Cardiac fibroblast (primary cell): ENCODE data around the gene BTN2A1.
A peak's percentile ranks its signal among the peaks of the same experiment; 100 is the strongest.
"Not testable (repeated sequence)": the region's sequence is repeated elsewhere in the genome, so short reads cannot be mapped to it uniquely, and the experiment has no call there.

Experiments used
- DNase-seq, 2 donors: peaks; one replicate each; pipeline versions ENCODE4 v3.0.0 to v3.0.0-alpha.2; 2010; ENCODE audit warnings: low read depth in 2 of 2
- H3K4me3 ChIP-seq, 2 donors: replicated peaks in 1 of 2; 1 replicate in 1 of 2; 2 replicates in 1 of 2; pipeline ENCODE4 v1.5.1; 2011; ENCODE audit warnings: low read depth in 2 of 2, low read length in 2 of 2, mild to moderate bottlenecking in 2 of 2, moderate library complexity in 1 of 2
- TF ChIP-seq, protein P1 (sequence below): IDR thresholded peaks from one replicate; pipeline ENCODE4 v1.5.1; 2011; ENCODE audit warnings: low read depth, mild to moderate bottlenecking, low read length, inconsistent platforms

Gene BTN2A1

GRCh38 chr6:26457264-26457805 is 420 bp upstream of the BTN2A1 start:
- TF ChIP-seq, protein P1, sequence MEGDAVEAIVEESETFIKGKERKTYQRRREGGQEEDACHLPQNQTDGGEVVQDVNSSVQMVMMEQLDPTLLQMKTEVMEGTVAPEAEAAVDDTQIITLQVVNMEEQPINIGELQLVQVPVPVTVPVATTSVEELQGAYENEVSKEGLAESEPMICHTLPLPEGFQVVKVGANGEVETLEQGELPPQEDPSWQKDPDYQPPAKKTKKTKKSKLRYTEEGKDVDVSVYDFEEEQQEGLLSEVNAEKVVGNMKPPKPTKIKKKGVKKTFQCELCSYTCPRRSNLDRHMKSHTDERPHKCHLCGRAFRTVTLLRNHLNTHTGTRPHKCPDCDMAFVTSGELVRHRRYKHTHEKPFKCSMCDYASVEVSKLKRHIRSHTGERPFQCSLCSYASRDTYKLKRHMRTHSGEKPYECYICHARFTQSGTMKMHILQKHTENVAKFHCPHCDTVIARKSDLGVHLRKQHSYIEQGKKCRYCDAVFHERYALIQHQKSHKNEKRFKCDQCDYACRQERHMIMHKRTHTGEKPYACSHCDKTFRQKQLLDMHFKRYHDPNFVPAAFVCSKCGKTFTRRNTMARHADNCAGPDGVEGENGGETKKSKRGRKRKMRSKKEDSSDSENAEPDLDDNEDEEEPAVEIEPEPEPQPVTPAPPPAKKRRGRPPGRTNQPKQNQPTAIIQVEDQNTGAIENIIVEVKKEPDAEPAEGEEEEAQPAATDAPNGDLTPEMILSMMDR = no peak
- DNase-seq = no peak
- H3K4me3 ChIP-seq = no peak overlapping the region

GRCh38 chr6:26459023-26459810 is 1.5 kb downstream of the BTN2A1 start:
- peak in 1 of 2 donors; percentile 42 for DNase-seq
- H3K4me3 ChIP-seq = peak overlapping the region in 1 of 2 donors; percentile 94
- TF ChIP-seq, protein P1 = no peak

DNA sequence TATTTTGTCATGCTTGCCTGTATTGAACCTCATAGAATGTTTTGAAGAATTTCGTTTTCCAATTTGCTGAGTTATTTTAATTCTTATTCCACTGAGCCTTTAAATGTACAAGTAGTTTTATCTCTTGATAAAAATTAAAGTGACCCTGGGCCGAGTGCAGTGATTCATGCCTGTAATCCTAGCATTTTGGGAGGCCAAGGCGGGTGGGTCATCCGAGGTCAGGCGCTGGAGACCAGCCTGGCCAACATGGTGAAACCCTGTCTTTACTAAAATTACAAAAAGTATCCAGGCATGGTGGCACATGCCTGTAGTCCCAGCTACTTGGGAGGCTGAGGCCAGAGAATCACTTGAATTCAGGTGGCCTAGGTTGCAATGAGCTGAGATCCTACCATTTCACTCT is 3.6 kb downstream of the BTN2A1 start:
- H3K4me3 ChIP-seq, DNase-seq: not testable (repeated sequence)

DNA sequence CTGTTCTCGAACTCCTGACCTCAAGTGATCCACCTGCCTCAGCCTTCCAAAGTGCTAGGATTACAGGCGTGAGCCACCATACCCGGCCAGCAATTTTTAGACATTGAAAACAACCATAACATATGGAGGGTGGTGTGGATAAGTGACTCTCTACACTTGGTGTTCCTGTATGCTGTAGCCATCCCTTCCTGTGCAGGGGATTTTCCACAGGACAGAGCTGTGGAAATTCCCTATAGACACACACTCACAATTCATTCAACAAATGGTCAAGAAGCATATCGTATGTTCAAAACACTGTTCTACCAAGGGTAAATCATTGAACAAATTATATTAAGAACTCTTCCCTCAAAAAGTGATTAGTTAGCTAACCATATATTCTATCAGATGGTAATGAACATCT is 6.3 kb downstream of the BTN2A1 start:
- DNase-seq = no peak
- no peak overlapping the region for H3K4me3 ChIP-seq
- TF ChIP-seq, protein P1 = no peak

- no peak overlapping the region for H3K4me3 ChIP-seq
- TF ChIP-seq, protein P1 = no peak
Observed at GRCh38 chr6:26464416-26465131, 6.8 kb downstream of the BTN2A1 start.

DNA sequence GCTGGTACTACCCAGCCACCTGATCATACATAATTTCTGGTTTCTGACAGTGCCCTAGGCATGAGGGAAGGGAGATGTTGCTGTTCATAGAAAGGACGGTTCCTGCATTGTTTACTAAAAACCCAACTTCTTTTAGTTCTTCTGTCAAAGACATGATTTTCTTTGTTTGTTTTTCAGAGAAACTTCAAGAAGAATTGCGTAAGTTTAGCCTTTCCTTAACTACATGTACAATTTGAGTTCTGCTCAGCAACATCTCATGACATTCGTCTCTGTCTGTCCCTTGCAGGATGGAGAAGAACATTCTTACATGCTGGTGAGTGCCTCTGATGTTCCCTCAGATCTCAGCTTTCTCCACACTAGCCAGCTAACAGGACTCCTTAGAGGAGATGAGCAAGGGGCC is 8.0 kb downstream of the BTN2A1 start:
- no peak overlapping the region for H3K4me3 ChIP-seq
- TF ChIP-seq, protein P1 = no peak
- DNase-seq = no peak

More at GRCh38 chr6:26464416-26465131, 6.8 kb downstream of the BTN2A1 start:
- DNase-seq = no peak

DNA sequence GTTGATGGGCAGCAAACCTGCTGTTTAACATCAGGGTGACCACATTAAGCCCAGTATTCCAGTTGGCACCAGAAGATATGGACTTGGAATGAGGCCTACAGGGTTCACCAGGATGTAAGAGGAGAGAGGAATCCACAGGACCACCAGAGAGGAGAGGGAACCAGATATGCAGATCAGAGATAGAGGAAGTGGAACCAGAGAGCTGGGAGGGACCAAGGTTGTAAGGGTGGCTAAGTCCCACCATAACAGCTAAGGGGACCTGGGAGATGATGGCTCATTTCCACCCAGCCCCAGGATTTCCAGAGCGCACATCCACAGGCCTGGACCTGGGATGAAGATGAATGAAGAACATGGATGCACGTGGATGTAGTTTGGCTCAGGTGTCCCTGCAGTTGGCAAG is 11.1 kb downstream of the BTN2A1 start:
- no peak for DNase-seq
- TF ChIP-seq, protein P1 = no peak
- H3K4me3 ChIP-seq = no peak overlapping the region
